ENCODE measurements around the gene KSR2.

The KSR2 gene

GRCh38 chr12:117498880-117499279 is 469.9 kb downstream of the KSR2 start:
- DNase-seq (ENCODE audit: low spot score) = no peak
- no peak for TF ChIP-seq CTCF (IDR thresholded peaks at IDR 0.05; ENCODE audit: extremely low read depth, insufficient read depth, missing control alignments)
- in situ Hi-C loops (cut with MboI; ENCODE audit: low pct_unique_long_range_greater_than_20kb, low sequenced_read_pairs, unreplicated experiment) = no loop called here

- in situ Hi-C loops (cut with MboI; ENCODE audit: low pct_unique_long_range_greater_than_20kb, low sequenced_read_pairs, unreplicated experiment) = no loop called here
- DNase-seq (ENCODE audit: low spot score) = no peak
- no peak for TF ChIP-seq CTCF (IDR thresholded peaks at IDR 0.05; ENCODE audit: extremely low read depth, insufficient read depth, missing control alignments)
These were observed 470.5 kb downstream of the KSR2 start for GRCh38 chr12:117498256-117498655.

GRCh38 chr12:117497407-117497806 is 471.4 kb downstream of the KSR2 start:
- TF ChIP-seq CTCF (IDR thresholded peaks at IDR 0.05; ENCODE audit: extremely low read depth, insufficient read depth, missing control alignments) = no peak
- DNase-seq (ENCODE audit: low spot score) = no peak
- in situ Hi-C loops (cut with MboI; ENCODE audit: low pct_unique_long_range_greater_than_20kb, low sequenced_read_pairs, unreplicated experiment) = no loop called here

GRCh38 chr12:117494833-117495655 is 473.7 kb downstream of the KSR2 start:
- no peak for TF ChIP-seq CTCF (IDR thresholded peaks at IDR 0.05; ENCODE audit: extremely low read depth, insufficient read depth, missing control alignments)
- DNase-seq (ENCODE audit: low spot score) = no peak
- in situ Hi-C loops (cut with MboI; ENCODE audit: low pct_unique_long_range_greater_than_20kb, low sequenced_read_pairs, unreplicated experiment) = no loop called here

GRCh38 chr12:117491711-117492110 is 477.1 kb downstream of the KSR2 start:
- DNase-seq (ENCODE audit: low spot score) = no peak
- no peak for TF ChIP-seq CTCF (IDR thresholded peaks at IDR 0.05; ENCODE audit: extremely low read depth, insufficient read depth, missing control alignments)
- in situ Hi-C loops (cut with MboI; ENCODE audit: low pct_unique_long_range_greater_than_20kb, low sequenced_read_pairs, unreplicated experiment) = no loop called here

- TF ChIP-seq CTCF (IDR thresholded peaks at IDR 0.05; ENCODE audit: extremely low read depth, insufficient read depth, missing control alignments) = no peak
- in situ Hi-C loops (cut with MboI; ENCODE audit: low pct_unique_long_range_greater_than_20kb, low sequenced_read_pairs, unreplicated experiment) = no loop called here
- DNase-seq (ENCODE audit: low spot score) = no peak
These were observed 478.7 kb downstream of the KSR2 start for GRCh38 chr12:117490130-117490529.
